Epithelial cell of alveolus of lung (primary cell): ENCODE measurements around the gene GRM8. TPM values are rescaled to one million over a fixed set of nuclear protein-coding genes. Genes with fewer than 3 reads are reported as not detected.

Experiments used
- total RNA-seq: library from RNA; depleted of rRNA; stranded (reverse); fragments of >200 nt; gene quantifications from 2 replicates; pipeline ENCODE4 v1.2.1, GENCODE V29; 2015

The GRM8 gene
- not detected in 2 replicates for total RNA-seq

DNA sequence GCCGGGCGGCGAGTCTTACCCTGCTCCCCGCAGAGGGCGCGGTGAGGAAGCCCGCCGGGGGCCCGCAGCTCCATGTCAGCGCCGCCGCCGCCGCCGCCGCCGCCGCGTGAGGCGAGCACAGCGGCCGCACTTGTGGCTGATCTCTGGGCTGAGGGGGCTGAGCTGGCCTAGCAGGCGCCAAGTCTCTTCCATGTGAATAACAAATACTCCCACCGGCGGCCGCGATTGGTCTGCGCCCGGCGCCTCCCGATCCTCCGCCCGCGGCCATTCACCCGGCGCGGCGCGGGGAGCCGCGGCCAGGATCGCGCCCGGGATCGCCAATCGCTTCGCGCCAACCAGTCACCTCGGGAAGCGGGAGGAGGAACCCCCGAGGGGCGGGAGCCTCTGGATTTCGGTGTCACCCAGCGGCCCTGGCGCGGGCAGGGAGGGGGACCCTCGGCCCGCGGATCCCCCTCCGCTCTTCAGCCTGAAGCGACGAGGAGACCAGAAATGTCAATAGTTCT is at the start of gene GRM8:
Gene GRM8 (minus strand): TSS at position 164 of the 503 bp plus-strand sequence.

Other genes with a start within 250 kb of the GRM8 start
- 19.0 and 21.6 TPM in 2 replicates for gene ZNF800, start 139.8 kb upstream of the GRM8 start, total RNA-seq